ENCODE results near the gene B9D1. TPM values are rescaled to one million over a fixed set of nuclear protein-coding genes. Genes with fewer than 3 reads are reported as not detected.

B9D1 gene
- total RNA-seq, 1 donor from 2014 or later, result 3.1 TPM

- H3K27me3 ChIP-seq (ENCODE audit: control insufficient read depth in 3 of 3, insufficient read depth in 3 of 3, low read length in 3 of 3), result peaks cover 0 to under 1% (median 0%) of the 10 kb centered on the region in 3 donors
- H3K9me3 ChIP-seq (ENCODE audit: control insufficient read depth in 3 of 3, low read length in 3 of 3), result no peaks in the 10 kb centered on the region
- no peak overlapping the region for H3K27ac ChIP-seq (ENCODE audit: low read depth, low read length)
- H3K4me3 ChIP-seq (ENCODE audit: low read length in 3 of 3), result no peak overlapping the region
- no peaks in the 10 kb centered on the region for H3K36me3 ChIP-seq (ENCODE audit: control insufficient read depth in 3 of 3, insufficient read depth in 3 of 3, low read length in 3 of 3)
- no peak overlapping the region for H3K9ac ChIP-seq (ENCODE audit: low read depth in 1 of 3, low read length in 3 of 3)
- H3K4me1 ChIP-seq (ENCODE audit: control insufficient read depth in 3 of 3, insufficient read depth in 3 of 3, low read length in 3 of 3), result peaks cover 0 to 6% (median 0%) of the 10 kb centered on the region in 3 donors
These were observed 41.7 kb upstream of the B9D1 start for GRCh38 chr17:19404264-19404663.

DNA sequence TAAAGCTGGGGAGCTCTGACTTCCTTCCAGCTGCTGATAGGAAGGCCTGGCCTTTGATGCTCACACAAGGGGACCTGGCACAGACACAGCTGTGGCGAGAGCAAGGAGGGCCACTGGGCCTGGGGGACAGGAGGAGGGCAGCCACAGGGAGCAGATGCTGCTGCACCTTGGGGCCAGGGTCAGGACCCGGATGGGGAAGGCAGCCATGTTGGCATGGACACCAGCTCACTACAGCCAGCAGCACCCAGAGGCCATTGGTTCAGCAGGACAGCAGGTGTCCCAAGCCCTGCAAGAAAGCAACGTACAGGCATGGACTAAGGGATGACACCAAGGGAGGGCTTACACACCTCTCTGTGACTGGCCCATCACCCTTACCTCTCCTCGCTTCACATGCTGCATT is 40.5 kb upstream of the B9D1 start:
- H3K9ac ChIP-seq (ENCODE audit: low read depth in 1 of 3, low read length in 3 of 3), result no peak overlapping the region
- no peaks in the 10 kb centered on the region for H3K9me3 ChIP-seq (ENCODE audit: control insufficient read depth in 3 of 3, low read length in 3 of 3)
- H3K4me1 ChIP-seq (ENCODE audit: control insufficient read depth in 3 of 3, insufficient read depth in 3 of 3, low read length in 3 of 3), result peaks cover 0 to 14% (median 7%) of the 10 kb centered on the region in 3 donors
- H3K27me3 ChIP-seq (ENCODE audit: control insufficient read depth in 3 of 3, insufficient read depth in 3 of 3, low read length in 3 of 3), result no peaks in the 10 kb centered on the region
- no peak overlapping the region for H3K4me3 ChIP-seq (ENCODE audit: low read length in 3 of 3)
- H3K36me3 ChIP-seq (ENCODE audit: control insufficient read depth in 3 of 3, insufficient read depth in 3 of 3, low read length in 3 of 3), result no peaks in the 10 kb centered on the region
- no peak overlapping the region for H3K27ac ChIP-seq (ENCODE audit: low read depth, low read length)

- H3K4me3 ChIP-seq (ENCODE audit: low read length in 3 of 3), result no peak overlapping the region
- H3K27me3 ChIP-seq (ENCODE audit: control insufficient read depth in 3 of 3, insufficient read depth in 3 of 3, low read length in 3 of 3), result no peaks in the 10 kb centered on the region
- H3K9me3 ChIP-seq (ENCODE audit: control insufficient read depth in 3 of 3, low read length in 3 of 3), result no peaks in the 10 kb centered on the region
- peaks cover 0 to 14% (median 12%) of the 10 kb centered on the region in 3 donors for H3K4me1 ChIP-seq (ENCODE audit: control insufficient read depth in 3 of 3, insufficient read depth in 3 of 3, low read length in 3 of 3)
- no peak overlapping the region for H3K27ac ChIP-seq (ENCODE audit: low read depth, low read length)
- H3K9ac ChIP-seq (ENCODE audit: low read depth in 1 of 3, low read length in 3 of 3), result no peak overlapping the region
- no peaks in the 10 kb centered on the region for H3K36me3 ChIP-seq (ENCODE audit: control insufficient read depth in 3 of 3, insufficient read depth in 3 of 3, low read length in 3 of 3)
These were observed 39.6 kb upstream of the B9D1 start for GRCh38 chr17:19402171-19402570.

DNA sequence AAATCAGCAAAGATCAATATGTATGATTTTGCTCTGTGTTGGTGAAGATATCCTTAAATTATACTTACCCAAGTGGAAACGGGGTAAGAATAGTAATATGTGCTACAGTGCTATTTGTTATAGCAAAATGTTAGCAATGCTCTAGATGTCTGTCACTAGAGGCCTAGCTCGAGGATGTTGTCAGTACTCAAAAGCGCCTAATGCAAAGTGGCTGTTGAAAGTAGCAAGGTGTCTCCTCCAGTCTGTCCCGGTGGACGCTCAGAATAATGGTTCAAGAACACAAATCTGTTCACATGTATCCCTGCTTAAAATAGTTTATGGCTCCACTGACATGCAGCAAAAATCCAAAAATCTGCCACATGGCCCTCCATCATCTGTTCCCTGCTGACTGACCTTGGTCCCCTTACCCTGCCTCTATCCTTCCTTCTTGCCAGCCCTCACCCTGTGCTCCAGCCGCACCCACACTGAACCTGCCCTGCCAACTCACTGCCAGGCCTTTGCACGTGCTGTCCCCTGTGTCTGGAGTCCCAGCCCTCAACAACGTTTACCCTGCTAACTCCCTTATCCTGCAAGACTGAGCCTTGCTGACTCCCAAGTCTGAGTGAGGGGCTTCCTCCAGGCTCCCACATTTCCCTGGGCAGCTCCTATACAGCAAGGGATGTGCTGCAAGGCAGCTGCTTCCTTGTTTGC is 38.9 kb upstream of the B9D1 start:
- no peak overlapping the region for H3K4me3 ChIP-seq (ENCODE audit: low read length in 3 of 3)
- no peaks in the 10 kb centered on the region for H3K36me3 ChIP-seq (ENCODE audit: control insufficient read depth in 3 of 3, insufficient read depth in 3 of 3, low read length in 3 of 3)
- no peak overlapping the region for H3K27ac ChIP-seq (ENCODE audit: low read depth, low read length)
- no peaks in the 10 kb centered on the region for H3K27me3 ChIP-seq (ENCODE audit: control insufficient read depth in 3 of 3, insufficient read depth in 3 of 3, low read length in 3 of 3)
- peaks cover 0 to 14% (median 12%) of the 10 kb centered on the region in 3 donors for H3K4me1 ChIP-seq (ENCODE audit: control insufficient read depth in 3 of 3, insufficient read depth in 3 of 3, low read length in 3 of 3)
- H3K9me3 ChIP-seq (ENCODE audit: control insufficient read depth in 3 of 3, low read length in 3 of 3), result no peaks in the 10 kb centered on the region
- no peak overlapping the region for H3K9ac ChIP-seq (ENCODE audit: low read depth in 1 of 3, low read length in 3 of 3)

GRCh38 chr17:19399750-19400450 is 37.4 kb upstream of the B9D1 start:
- H3K9me3 ChIP-seq (ENCODE audit: control insufficient read depth in 3 of 3, low read length in 3 of 3), result no peaks in the 10 kb centered on the region
- H3K4me3 ChIP-seq (ENCODE audit: low read length in 3 of 3), result no peak overlapping the region
- H3K27me3 ChIP-seq (ENCODE audit: control insufficient read depth in 3 of 3, insufficient read depth in 3 of 3, low read length in 3 of 3), result no peaks in the 10 kb centered on the region
- H3K4me1 ChIP-seq (ENCODE audit: control insufficient read depth in 3 of 3, insufficient read depth in 3 of 3, low read length in 3 of 3), result peaks cover 0 to 14% (median 12%) of the 10 kb centered on the region in 3 donors
- H3K27ac ChIP-seq (ENCODE audit: low read depth, low read length), result no peak overlapping the region
- H3K36me3 ChIP-seq (ENCODE audit: control insufficient read depth in 3 of 3, insufficient read depth in 3 of 3, low read length in 3 of 3), result no peaks in the 10 kb centered on the region
- no peak overlapping the region for H3K9ac ChIP-seq (ENCODE audit: low read depth in 1 of 3, low read length in 3 of 3)

DNA sequence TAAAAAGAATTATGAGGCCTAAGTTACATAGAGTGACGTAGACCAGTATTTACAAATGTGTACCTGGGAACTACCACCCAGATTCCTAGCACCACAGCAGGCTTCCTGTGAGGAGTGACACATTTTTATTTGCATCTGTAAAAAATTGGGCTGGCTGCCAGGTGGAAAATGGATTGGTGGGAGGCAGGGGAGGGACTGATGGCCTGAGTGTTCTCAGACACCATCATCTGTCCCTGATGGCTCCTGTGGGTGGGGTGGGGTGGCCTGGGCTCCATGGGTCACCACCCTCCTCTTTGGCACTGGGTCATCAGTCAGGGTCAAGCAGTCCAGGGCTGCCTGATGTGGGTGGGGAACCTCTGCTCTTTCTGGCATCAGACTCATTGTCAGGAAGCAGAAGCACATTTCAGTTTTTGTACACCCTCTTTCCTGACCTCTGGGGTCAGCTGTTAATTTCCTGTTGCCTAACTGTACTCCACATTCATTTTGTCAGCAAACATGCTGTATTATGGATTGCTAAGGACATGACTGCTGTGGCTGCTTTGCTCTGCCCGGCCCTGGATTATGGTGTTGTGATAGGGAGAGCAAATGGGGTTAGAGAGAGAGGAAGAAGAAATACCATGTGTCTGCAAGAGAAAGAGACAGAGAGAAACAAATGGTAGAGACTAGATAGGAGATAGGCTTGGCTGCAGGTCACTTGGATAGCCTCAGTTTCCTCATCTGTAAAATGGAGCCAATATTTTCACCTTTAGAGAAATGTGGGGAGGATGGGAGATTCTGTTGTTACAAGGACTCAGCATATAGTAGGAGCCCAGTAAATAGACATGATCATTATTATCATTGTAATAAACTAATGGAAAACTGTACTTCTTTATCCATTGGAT is 36.0 kb upstream of the B9D1 start:
- Histone ChIP-seq H3K4me1 (ENCODE audit: control insufficient read depth in 3 of 3, insufficient read depth in 3 of 3, low read length in 3 of 3) (peaks cover 0 to 14% (median 12%) of the 10 kb centered on the region in 3 donors), H3K36me3 (ENCODE audit: control insufficient read depth in 3 of 3, insufficient read depth in 3 of 3, low read length in 3 of 3) (no peaks in the 10 kb centered on the region), H3K27ac (ENCODE audit: low read depth, low read length) (peak overlapping the region; percentile 51), H3K9ac (ENCODE audit: low read depth in 1 of 3, low read length in 3 of 3) (no peak overlapping the region), H3K4me3 (ENCODE audit: low read length in 3 of 3) (no peak overlapping the region), H3K9me3 (ENCODE audit: control insufficient read depth in 3 of 3, low read length in 3 of 3) (no peaks in the 10 kb centered on the region), H3K27me3 (ENCODE audit: control insufficient read depth in 3 of 3, insufficient read depth in 3 of 3, low read length in 3 of 3) (no peaks in the 10 kb centered on the region)

- Histone ChIP-seq H3K27ac (ENCODE audit: low read depth, low read length) (peak overlapping the region; percentile 51), H3K27me3 (ENCODE audit: control insufficient read depth in 3 of 3, insufficient read depth in 3 of 3, low read length in 3 of 3) (no peaks in the 10 kb centered on the region), H3K9ac (ENCODE audit: low read depth in 1 of 3, low read length in 3 of 3) (no peak overlapping the region), H3K4me1 (ENCODE audit: control insufficient read depth in 3 of 3, insufficient read depth in 3 of 3, low read length in 3 of 3) (peaks cover under 1 to 14% (median 12%) of the 10 kb centered on the region in 3 donors), H3K36me3 (ENCODE audit: control insufficient read depth in 3 of 3, insufficient read depth in 3 of 3, low read length in 3 of 3) (no peaks in the 10 kb centered on the region), H3K4me3 (ENCODE audit: low read length in 3 of 3) (no peak overlapping the region), H3K9me3 (ENCODE audit: control insufficient read depth in 3 of 3, low read length in 3 of 3) (no peaks in the 10 kb centered on the region)
These were observed 35.1 kb upstream of the B9D1 start for GRCh38 chr17:19397556-19398041.

- no peaks in the 10 kb centered on the region for H3K9me3 ChIP-seq (ENCODE audit: control insufficient read depth in 3 of 3, low read length in 3 of 3)
- no peaks in the 10 kb centered on the region for H3K36me3 ChIP-seq (ENCODE audit: control insufficient read depth in 3 of 3, insufficient read depth in 3 of 3, low read length in 3 of 3)
- no peaks in the 10 kb centered on the region for H3K27me3 ChIP-seq (ENCODE audit: control insufficient read depth in 3 of 3, insufficient read depth in 3 of 3, low read length in 3 of 3)
- H3K27ac ChIP-seq (ENCODE audit: low read depth, low read length), result no peak overlapping the region
- H3K4me1 ChIP-seq (ENCODE audit: control insufficient read depth in 3 of 3, insufficient read depth in 3 of 3, low read length in 3 of 3), result peaks cover 7 to 17% (median 13%) of the 10 kb centered on the region in 3 donors
- H3K9ac ChIP-seq (ENCODE audit: low read depth in 1 of 3, low read length in 3 of 3), result no peak overlapping the region
- no peak overlapping the region for H3K4me3 ChIP-seq (ENCODE audit: low read length in 3 of 3)
These were observed 29.8 kb upstream of the B9D1 start for GRCh38 chr17:19392303-19392702.

GRCh38 chr17:19391432-19391831 is 28.9 kb upstream of the B9D1 start:
- Histone ChIP-seq H3K9me3 (ENCODE audit: control insufficient read depth in 3 of 3, low read length in 3 of 3) (no peaks in the 10 kb centered on the region), H3K9ac (ENCODE audit: low read depth in 1 of 3, low read length in 3 of 3) (no peak overlapping the region), H3K27ac (ENCODE audit: low read depth, low read length) (no peak overlapping the region), H3K27me3 (ENCODE audit: control insufficient read depth in 3 of 3, insufficient read depth in 3 of 3, low read length in 3 of 3) (no peaks in the 10 kb centered on the region), H3K4me1 (ENCODE audit: control insufficient read depth in 3 of 3, insufficient read depth in 3 of 3, low read length in 3 of 3) (peaks cover 13 to 24% (median 15%) of the 10 kb centered on the region in 3 donors), H3K36me3 (ENCODE audit: control insufficient read depth in 3 of 3, insufficient read depth in 3 of 3, low read length in 3 of 3) (no peaks in the 10 kb centered on the region), H3K4me3 (ENCODE audit: low read length in 3 of 3) (no peak overlapping the region)

Data from skeletal muscle tissue (tissue), 4 donors.